LNCaP clone FGC (cell line): ENCODE measurements around the gene GALNT7.

Experiments
- DNase-seq: peaks from one replicate; pipeline ENCODE4 v3.0.0-alpha.2; 2011; ENCODE audit warnings: low read depth
- H3K4me3 ChIP-seq: 2 replicates; pipeline ENCODE4 v1.5.1; 2011; ENCODE audit warnings: mild to moderate bottlenecking, low read depth, low read length, control low read depth
- TF ChIP-seq, protein P1 (sequence below): IDR thresholded peaks from 2 replicates; pipeline ENCODE4 v1.5.1; 2012; ENCODE audit warnings: mild to moderate bottlenecking; ENCODE audit not compliant: control insufficient read depth, insufficient read depth; ENCODE audit errors: extremely low read depth

The GALNT7 gene

DNA sequence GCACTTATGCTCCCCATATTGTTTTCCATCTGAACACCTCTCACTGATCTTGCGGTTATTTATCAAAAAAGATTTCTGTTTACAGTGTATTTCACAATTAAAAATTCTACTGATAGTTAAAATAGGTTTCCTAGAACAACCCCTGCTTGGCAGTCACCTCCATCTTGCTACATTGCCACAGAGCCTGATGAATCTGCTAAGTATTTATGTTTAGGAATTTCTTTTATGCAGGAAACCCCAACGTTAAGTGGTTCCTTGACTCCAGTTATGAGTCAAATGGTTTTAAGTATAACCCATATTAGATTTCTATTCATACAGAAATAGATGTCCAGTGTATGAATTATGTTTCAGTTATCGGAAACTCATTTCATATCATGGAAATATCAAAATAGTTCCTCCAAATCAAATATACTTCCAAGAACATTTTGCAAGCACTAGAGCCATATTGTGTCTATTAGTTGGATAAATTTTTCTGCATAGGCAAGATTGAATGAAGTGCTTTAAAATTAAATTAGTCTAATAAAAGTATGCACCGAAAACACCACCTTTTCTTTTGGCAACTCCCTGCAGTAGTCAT, 20.6 kb downstream of the GALNT7 start:
- TF ChIP-seq, protein P1, sequence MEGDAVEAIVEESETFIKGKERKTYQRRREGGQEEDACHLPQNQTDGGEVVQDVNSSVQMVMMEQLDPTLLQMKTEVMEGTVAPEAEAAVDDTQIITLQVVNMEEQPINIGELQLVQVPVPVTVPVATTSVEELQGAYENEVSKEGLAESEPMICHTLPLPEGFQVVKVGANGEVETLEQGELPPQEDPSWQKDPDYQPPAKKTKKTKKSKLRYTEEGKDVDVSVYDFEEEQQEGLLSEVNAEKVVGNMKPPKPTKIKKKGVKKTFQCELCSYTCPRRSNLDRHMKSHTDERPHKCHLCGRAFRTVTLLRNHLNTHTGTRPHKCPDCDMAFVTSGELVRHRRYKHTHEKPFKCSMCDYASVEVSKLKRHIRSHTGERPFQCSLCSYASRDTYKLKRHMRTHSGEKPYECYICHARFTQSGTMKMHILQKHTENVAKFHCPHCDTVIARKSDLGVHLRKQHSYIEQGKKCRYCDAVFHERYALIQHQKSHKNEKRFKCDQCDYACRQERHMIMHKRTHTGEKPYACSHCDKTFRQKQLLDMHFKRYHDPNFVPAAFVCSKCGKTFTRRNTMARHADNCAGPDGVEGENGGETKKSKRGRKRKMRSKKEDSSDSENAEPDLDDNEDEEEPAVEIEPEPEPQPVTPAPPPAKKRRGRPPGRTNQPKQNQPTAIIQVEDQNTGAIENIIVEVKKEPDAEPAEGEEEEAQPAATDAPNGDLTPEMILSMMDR: no peak
- H3K4me3 ChIP-seq: no peak overlapping the region
- DNase-seq: no peak

DNA sequence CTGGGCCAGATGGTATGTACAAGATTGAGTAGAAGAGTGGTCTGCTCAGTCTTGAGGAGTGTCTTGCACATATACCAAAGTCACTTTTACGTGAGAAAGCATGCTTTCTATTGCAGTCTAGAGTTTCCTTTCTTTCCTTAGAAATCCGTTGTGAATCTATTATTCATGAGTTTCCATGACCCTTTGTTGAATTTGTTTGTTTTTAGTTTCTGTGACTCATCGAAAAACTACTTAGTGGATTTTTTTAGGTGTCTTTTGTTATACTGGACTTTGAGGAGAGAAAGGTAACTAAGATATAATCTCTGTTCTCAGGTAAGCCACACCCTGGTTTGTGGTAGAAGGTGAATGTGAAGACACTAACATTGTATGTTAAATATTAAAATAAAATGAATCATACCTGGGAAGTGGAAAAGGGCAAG, 23.0 kb downstream of the GALNT7 start:
- no peak overlapping the region for H3K4me3 ChIP-seq

DNA sequence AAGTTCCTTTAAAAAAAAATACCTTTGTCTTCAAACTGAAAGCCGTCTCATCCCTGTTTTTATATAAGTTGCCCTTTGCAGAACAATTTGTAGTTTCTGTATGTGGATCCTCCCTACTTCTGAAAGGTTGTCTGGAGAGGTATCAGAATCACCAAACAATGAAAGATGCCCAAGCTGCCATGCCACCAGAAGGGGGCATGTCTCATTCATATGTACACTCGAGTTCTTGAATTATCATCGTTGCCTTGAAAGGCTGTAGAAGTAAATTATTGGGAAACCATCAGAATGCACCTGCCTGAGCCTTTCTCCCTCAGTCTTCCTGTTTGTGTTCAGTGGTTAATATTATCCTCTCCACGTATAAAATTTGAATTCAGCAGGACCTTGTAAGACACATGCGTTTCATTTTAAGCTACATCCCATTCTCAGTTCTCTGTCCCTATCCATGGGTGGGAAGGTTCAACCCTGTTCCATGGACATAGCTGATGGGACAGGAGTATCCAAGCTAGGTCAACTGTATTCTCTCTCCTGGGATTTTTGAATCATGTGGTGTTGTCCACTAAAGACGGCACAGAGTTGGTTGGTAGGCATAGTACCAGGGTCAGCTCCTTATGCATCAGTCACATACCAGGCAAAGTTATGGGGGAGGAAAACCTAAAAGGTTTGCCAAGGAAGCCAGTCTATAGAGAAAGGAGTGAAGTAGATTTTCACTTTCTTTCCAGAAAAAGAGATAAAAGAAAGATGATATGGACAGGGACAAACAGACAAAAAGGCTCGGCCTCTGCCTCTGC, 24.0 kb downstream of the GALNT7 start:
- TF ChIP-seq, protein P1: no peak
- DNase-seq: no peak

More for the DNA sequence above, 23.0 kb downstream of the GALNT7 start:
- no peak for DNase-seq
- TF ChIP-seq, protein P1: no peak

DNA sequence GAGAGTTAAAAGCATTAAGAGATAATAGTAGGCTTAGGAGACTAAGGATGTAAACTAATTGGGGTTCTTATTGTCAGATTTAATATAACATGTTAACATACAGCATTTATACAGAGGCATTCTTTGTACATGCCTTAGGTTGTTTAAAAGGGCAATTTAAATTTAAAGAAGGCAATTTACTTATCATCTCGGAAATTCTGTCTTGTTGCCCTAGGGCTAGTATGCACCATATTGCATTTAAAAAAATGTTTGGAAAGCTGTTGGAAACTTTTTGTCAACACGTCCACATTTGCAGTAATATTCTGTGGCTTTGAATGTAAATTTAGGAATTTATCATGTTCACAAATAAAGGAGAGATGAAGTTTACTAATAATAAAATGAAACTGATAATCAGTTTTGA, 25.5 kb downstream of the GALNT7 start:
- TF ChIP-seq, protein P1: no peak
- no peak for DNase-seq
- no peak overlapping the region for H3K4me3 ChIP-seq

More for the DNA sequence above, 24.0 kb downstream of the GALNT7 start:
- no peak overlapping the region for H3K4me3 ChIP-seq

DNA sequence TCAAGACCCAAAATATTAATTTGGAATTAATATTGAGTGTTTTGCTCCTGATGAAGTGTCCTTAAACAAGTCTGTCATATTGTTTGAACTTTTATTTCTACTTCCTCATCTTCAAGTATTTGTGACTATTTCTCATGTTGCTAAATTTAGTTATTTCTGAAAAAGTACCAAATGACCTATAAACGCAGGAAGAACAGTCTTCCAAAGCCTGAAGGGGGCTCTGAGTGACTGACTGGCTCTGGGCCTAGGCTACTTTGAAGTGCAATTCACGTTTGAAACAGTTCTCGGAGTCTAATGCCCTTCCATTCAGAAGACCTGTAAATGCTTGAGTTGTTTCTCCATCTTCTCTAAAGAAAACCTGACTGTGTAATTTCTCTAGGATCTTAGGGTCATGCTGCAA, 26.5 kb downstream of the GALNT7 start:
- TF ChIP-seq, protein P1: no peak
- DNase-seq: no peak
- no peak overlapping the region for H3K4me3 ChIP-seq

DNA sequence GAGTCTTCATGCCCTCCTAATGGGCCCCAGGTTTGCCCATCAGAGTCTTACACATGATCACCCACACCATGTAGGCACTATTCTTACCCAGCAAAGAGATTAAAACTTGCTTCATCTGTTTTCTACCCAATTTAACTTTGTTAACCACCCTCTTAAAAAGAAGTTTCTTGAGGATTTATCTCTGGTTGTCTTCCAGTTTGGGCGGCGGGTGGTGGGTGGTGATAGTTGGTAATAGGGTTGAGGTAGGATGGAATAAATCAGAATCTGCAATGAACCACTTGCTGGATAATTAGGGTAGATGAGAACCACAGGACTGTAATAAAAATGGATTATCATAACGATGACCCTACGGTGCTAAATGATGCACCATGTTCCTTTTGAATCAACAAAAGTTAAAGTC, 30.9 kb downstream of the GALNT7 start:
- H3K4me3 ChIP-seq: no peak overlapping the region
- no peak for DNase-seq
- TF ChIP-seq, protein P1: no peak
